H1 (cell line): Measurements from ENCODE around the gene YARS1. TPM values are rescaled to one million over a fixed set of nuclear protein-coding genes. Genes with fewer than 3 reads are reported as not detected.

Experiments used
- CHD1 ChIP-seq: IDR thresholded peaks from 2 replicates; pipeline ENCODE4 v1.6.1; 2012; ENCODE audit warnings: low read depth, low read length, improper control_type of control experiment
- EZH2 ChIP-seq: fragments of 200-600 bp; sonication (generic); IDR thresholded peaks from 2 replicates; pipeline ENCODE4 v1.7.1; 2012; ENCODE audit warnings: low read depth, mild to moderate bottlenecking, moderate library complexity, low read length, inconsistent platforms; ENCODE audit not compliant: severe bottlenecking
- RBBP5 ChIP-seq: IDR thresholded peaks from 2 replicates; pipeline ENCODE4 v1.7.1; 2012; ENCODE audit warnings: low read depth, mild to moderate bottlenecking, inconsistent platforms, low read length, moderate library complexity, borderline replicate concordance
- RNF2 ChIP-seq: fragments of 200-900, 300-1000 bp; sonication (generic); IDR thresholded peaks from 2 replicates; pipeline ENCODE4 v1.7.1; 2016; ENCODE audit warnings: borderline replicate concordance, low read depth, mild to moderate bottlenecking, antibody characterized with exemption, low read length; ENCODE audit not compliant: poor library complexity, severe bottlenecking; ENCODE audit errors: missing control alignments
- SIRT6 ChIP-seq: IDR thresholded peaks from one replicate; pipeline ENCODE4 v1.7.1; 2012; ENCODE audit warnings: low read length, inconsistent platforms
- SRF ChIP-seq: IDR thresholded peaks from 2 replicates; pipeline ENCODE4 v1.6.1; 2011; ENCODE audit warnings: mild to moderate bottlenecking, low read depth, low read length, moderate library complexity
- polyA plus RNA-seq, 7 experiments: library from polyadenylated mRNA; depleted of rRNA in 3 of 7; stranded (reverse) in 5 of 7; unstranded in 2 of 7; fragments of >200 nt in 5 of 7; fragments of 200-250 nt in 2 of 7; gene quantifications; 1 replicate in 5 of 7; 2 replicates in 1 of 7; 4 replicates in 1 of 7; pipeline versions ENCODE4 v1.2.1 to v1.2.3, GENCODE V29; 2011 to 2013; ENCODE audit warnings: missing spikeins in 2 of 7, mixed read lengths in 2 of 7
- total RNA-seq: library from RNA; stranded (reverse); fragmentation: NEBNext Ultra II Directional; extraction: Animal tissue kit (Norgen Biotek cat#: 25700); gene quantifications from 2 replicates; pipeline ENCODE4 v1.2.1, GENCODE V29; 2021

The YARS1 gene
- total and polyA plus RNA-seq, 2 of the 8 experiments (the other 6 are each of a cell fraction or from before 2014, with no cell fraction given), result 47.1 to 226 TPM

DNA sequence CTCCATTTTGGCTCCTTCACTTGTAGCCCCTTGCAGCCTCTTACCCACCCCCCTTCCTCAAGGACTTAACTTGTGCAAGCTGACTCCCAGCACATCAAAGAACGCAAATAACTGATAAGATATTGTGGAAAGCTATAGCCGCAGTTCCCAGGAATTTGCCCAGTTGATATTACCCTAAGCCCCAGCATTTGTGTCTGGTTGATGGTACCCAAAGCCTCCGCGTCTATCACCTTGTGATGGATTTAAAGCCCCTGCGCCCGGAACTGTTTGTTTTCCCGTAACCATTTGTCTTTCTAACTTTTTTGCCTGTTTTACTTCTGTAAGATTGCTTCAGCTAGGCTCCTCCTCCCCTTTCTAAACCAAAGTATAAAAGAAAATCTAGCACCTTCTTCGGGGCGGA, 5.9 kb downstream of the YARS1 start (continued):
- no peak for TF ChIP-seq SIRT6
- no peak for TF ChIP-seq CHD1
- no peak for TF ChIP-seq EZH2
- no peak for TF ChIP-seq RNF2
- TF ChIP-seq RBBP5, result no peak
- no peak for TF ChIP-seq SRF
